Liver (tissue), 9 donors: ENCODE measurements around the gene CADM2. TPM values are rescaled to one million over a fixed set of nuclear protein-coding genes. Genes with fewer than 3 reads are reported as not detected.

ENCODE experiments used
- DNase-seq: peaks from one replicate; pipeline ENCODE4 v3.0.0-alpha.2; 2017; ENCODE audit warnings: low spot score
- H3K27ac ChIP-seq, 2 donors: one replicate each; pipeline ENCODE4 v1.7.0; 2013; ENCODE audit warnings: inconsistent platforms in 2 of 2, low read length in 2 of 2, control low read depth in 1 of 2, low read depth in 1 of 2, mild to moderate bottlenecking in 1 of 2
- H3K27me3 ChIP-seq, 4 donors: one replicate each; pipeline versions ENCODE4 v1.6.1 to v1.7.0; 2013; ENCODE audit warnings: low read length in 3 of 4, inconsistent platforms in 1 of 4, mild to moderate bottlenecking in 1 of 4, moderate library complexity in 1 of 4; ENCODE audit not compliant: control insufficient read depth in 4 of 4, insufficient read depth in 4 of 4
- H3K36me3 ChIP-seq, 4 donors: one replicate each; pipeline versions ENCODE4 v1.6.1 to v1.7.0; 2013; ENCODE audit warnings: low read length in 3 of 4, mild to moderate bottlenecking in 3 of 4, low read depth in 1 of 4, moderate library complexity in 1 of 4; ENCODE audit not compliant: control insufficient read depth in 4 of 4, insufficient read depth in 3 of 4
- H3K4me1 ChIP-seq, 4 donors: one replicate each; pipeline versions ENCODE4 v1.6.1 to v1.7.0; 2013; ENCODE audit warnings: low read length in 3 of 4, mild to moderate bottlenecking in 3 of 4, moderate library complexity in 1 of 4; ENCODE audit not compliant: control insufficient read depth in 4 of 4, insufficient read depth in 4 of 4
- H3K4me3 ChIP-seq, 3 donors: one replicate each; pipeline versions ENCODE4 v1.6.1 to v1.7.0; 2013; ENCODE audit warnings: low read length in 3 of 3, control low read depth in 1 of 3, low read depth in 1 of 3, mild to moderate bottlenecking in 1 of 3
- H3K9ac ChIP-seq, 2 donors: one replicate each; pipeline ENCODE4 v1.7.0; 2013; ENCODE audit warnings: low read length in 2 of 2, mild to moderate bottlenecking in 2 of 2, moderate library complexity in 2 of 2, control low read depth in 1 of 2, low read depth in 1 of 2
- H3K9me3 ChIP-seq, 4 donors: one replicate each; pipeline versions ENCODE4 v1.6.1 to v1.7.0; 2013; ENCODE audit warnings: low read length in 3 of 4; ENCODE audit not compliant: control insufficient read depth in 4 of 4
- ATF3 ChIP-seq: IDR thresholded peaks from 2 replicates; pipeline ENCODE4 v1.6.1; 2016; ENCODE audit warnings: antibody characterized with exemption
- CTCF ChIP-seq: fragments of 150-350 bp; IDR thresholded peaks from 2 replicates; pipeline ENCODE4 v1.5.1; 2017; ENCODE audit warnings: improper control_type of control experiment, low read depth, low read length; ENCODE audit not compliant: missing input control
- EGR1 ChIP-seq, 2 donors: IDR thresholded peaks; 2 replicates each; pipeline ENCODE4 v1.6.1; 2016 to 2018; ENCODE audit warnings: antibody characterized with exemption in 2 of 2, low read depth in 2 of 2
- FOXA1 ChIP-seq: IDR thresholded peaks from 2 replicates; pipeline ENCODE4 v1.6.1; 2016; ENCODE audit warnings: antibody characterized with exemption
- FOXA2 ChIP-seq: IDR thresholded peaks from 2 replicates; pipeline ENCODE4 v1.6.1; 2016; ENCODE audit warnings: antibody characterized with exemption
- GABPA ChIP-seq, 2 donors: IDR thresholded peaks in 1 of 2; conservative IDR thresholded peaks in 1 of 2; 2 replicates each; pipeline ENCODE4 v1.6.1; 2016; ENCODE audit warnings: antibody characterized with exemption in 2 of 2, mild to moderate bottlenecking in 1 of 2, moderate library complexity in 1 of 2
- HNF4A ChIP-seq, 2 donors: conservative IDR thresholded peaks; 2 replicates each; pipeline ENCODE4 v1.6.1; 2016; ENCODE audit warnings: antibody characterized with exemption in 2 of 2, mild to moderate bottlenecking in 2 of 2
- HNF4G ChIP-seq: IDR thresholded peaks from 2 replicates; pipeline ENCODE4 v1.6.1; 2016; ENCODE audit warnings: antibody characterized with exemption
- JUND ChIP-seq, 2 donors: IDR thresholded peaks; 2 replicates each; pipeline ENCODE4 v1.6.1; 2016; ENCODE audit warnings: antibody characterized with exemption in 2 of 2
- NR2F2 ChIP-seq: IDR thresholded peaks from 2 replicates; pipeline ENCODE4 v1.6.1; 2016; ENCODE audit warnings: antibody characterized with exemption
- REST ChIP-seq: IDR thresholded peaks from 2 replicates; pipeline ENCODE4 v1.6.1; 2016; ENCODE audit warnings: antibody characterized with exemption, mild to moderate bottlenecking
- SP1 ChIP-seq: IDR thresholded peaks from 2 replicates; pipeline ENCODE4 v1.6.1; 2018; ENCODE audit warnings: antibody characterized with exemption, mild to moderate bottlenecking
- TAF1 ChIP-seq: conservative IDR thresholded peaks from 2 replicates; pipeline ENCODE4 v1.6.1; 2016; ENCODE audit warnings: antibody characterized with exemption, mild to moderate bottlenecking
- YY1 ChIP-seq: IDR thresholded peaks from 2 replicates; pipeline ENCODE4 v1.6.1; 2016; ENCODE audit warnings: antibody characterized with exemption, mild to moderate bottlenecking
- ZBTB33 ChIP-seq: IDR thresholded peaks from 2 replicates; pipeline ENCODE4 v1.6.1; 2016; ENCODE audit warnings: antibody characterized with exemption
- WGBS: extraction: QIAGEN DNeasy Blood & Tissue Kit; methylation state at CpG from one replicate; pipeline ENCODE4 v1.1.7; 2013; 5-methylcytosine and 5-hydroxymethylcytosine counted together
- polyA plus RNA-seq, 2 donors: library from polyadenylated mRNA; stranded (reverse) in 1 of 2; unstranded in 1 of 2; fragments of 200-250 nt in 1 of 2; fragments of >200 nt in 1 of 2; fragmentation: Nextera tagmentation in 1 of 2; extraction: Ambion mirVana in 1 of 2; gene quantifications; one replicate each; pipeline versions ENCODE4 v1.2.1 to v1.2.3, GENCODE V29; 2013 to 2015
- total RNA-seq, 2 donors: library from RNA; depleted of rRNA; stranded (reverse); fragments of >200 nt; gene quantifications; one replicate each; pipeline ENCODE4 v1.2.3, GENCODE V29; 2014
- donor health status: healthy.
- donor health status: healthy.
- donor health status: healthy.
- donor health status: healthy.
- donor health status: healthy.

Gene CADM2
- total and polyA plus RNA-seq, 4 donors, result 0.35 to 0.92 (median 0.51) TPM

- TF ChIP-seq FOXA2 (no peak), REST (no peak), HNF4A (conservative IDR thresholded peaks at IDR 0.05) (no peak), GABPA (IDR thresholded peaks at IDR 0.05 in 1 of 2, conservative IDR thresholded peaks at IDR 0.05 in 1 of 2) (no peak), FOXA1 (no peak), ATF3 (no peak), CTCF (no peak), EGR1 (IDR thresholded peaks at IDR 0.05; ENCODE audit: low read depth in 2 of 2) (no peak), ZBTB33 (no peak), JUND (IDR thresholded peaks at IDR 0.05) (no peak), NR2F2 (no peak), HNF4G (no peak)
- no peaks in the 10 kb centered on the region for H3K9me3 ChIP-seq
- no peak overlapping the region for H3K27ac ChIP-seq
- no peaks in the 10 kb centered on the region for H3K36me3 ChIP-seq
- no peak overlapping the region for H3K9ac ChIP-seq
- H3K27me3 ChIP-seq, result no peaks in the 10 kb centered on the region
- H3K4me3 ChIP-seq, result no peak overlapping the region
- DNase-seq, result no peak
- WGBS, result 42% methylated on average over 2 of the region's 2 CpGs
- no peaks in the 10 kb centered on the region for H3K4me1 ChIP-seq
These were observed 701.7 kb downstream of the CADM2 start for GRCh38 chr3:85660451-85660850.

- DNase-seq, result no peak
- TF ChIP-seq TAF1, result no peak
- no peak for TF ChIP-seq CTCF
- TF ChIP-seq FOXA2, result no peak
- no peak for TF ChIP-seq EGR1 (IDR thresholded peaks at IDR 0.05; ENCODE audit: low read depth in 2 of 2)
- no peak for TF ChIP-seq HNF4G
- TF ChIP-seq YY1, result no peak
- TF ChIP-seq SP1, result no peak
- no peak for TF ChIP-seq NR2F2
- TF ChIP-seq JUND (IDR thresholded peaks at IDR 0.05), result no peak
- WGBS, result 80% methylated on average over 3 of the region's 3 CpGs
- Histone ChIP-seq H3K4me3 (no peak overlapping the region), H3K4me1 (no peaks in the 10 kb centered on the region), H3K27me3 (peaks cover 0 to 2% (median 0%) of the 10 kb centered on the region in 4 donors), H3K27ac (no peak overlapping the region), H3K9ac (no peak overlapping the region), H3K36me3 (no peaks in the 10 kb centered on the region), H3K9me3 (no peaks in the 10 kb centered on the region)
These were observed 703.7 kb downstream of the CADM2 start for GRCh38 chr3:85662462-85662861.
